Ishikawa (cell line): ENCODE results near the gene PKN1.

Experiments used
- CEBPB ChIP-seq: IDR thresholded peaks from 2 replicates; pipeline ENCODE4 v1.6.1; 2012
- CREB1 ChIP-seq: IDR thresholded peaks from 2 replicates; pipeline ENCODE4 v1.6.1; 2012; ENCODE audit warnings: low read depth
- EGR1 ChIP-seq: IDR thresholded peaks from 2 replicates; pipeline ENCODE4 v1.6.1; 2012
- EP300 ChIP-seq: IDR thresholded peaks from 2 replicates; pipeline ENCODE4 v1.6.1; 2012; ENCODE audit warnings: borderline replicate concordance
- FOXM1 ChIP-seq: IDR thresholded peaks from 2 replicates; pipeline ENCODE4 v1.6.1; 2012; ENCODE audit warnings: low read depth, borderline replicate concordance
- NFIC ChIP-seq: IDR thresholded peaks from 2 replicates; pipeline ENCODE4 v1.6.1; 2012
- RAD21 ChIP-seq: IDR thresholded peaks from 2 replicates; pipeline ENCODE4 v1.6.1; 2012; ENCODE audit warnings: low read depth
- REST ChIP-seq: IDR thresholded peaks from 2 replicates; pipeline ENCODE4 v1.6.1; 2012; ENCODE audit warnings: low read depth, mild to moderate bottlenecking
- TAF1 ChIP-seq: IDR thresholded peaks from 2 replicates; pipeline ENCODE4 v1.6.1; 2012; ENCODE audit warnings: low read depth, mild to moderate bottlenecking
- TCF12 ChIP-seq: IDR thresholded peaks from 2 replicates; pipeline ENCODE4 v1.6.1; 2012; ENCODE audit warnings: low read depth
- TEAD4 ChIP-seq: IDR thresholded peaks from 2 replicates; pipeline ENCODE4 v1.6.1; 2012
- USF1 ChIP-seq: IDR thresholded peaks from 2 replicates; pipeline ENCODE4 v1.6.1; 2012
- YY1 ChIP-seq: IDR thresholded peaks from 2 replicates; pipeline ENCODE4 v1.6.1; 2012; ENCODE audit warnings: low read depth
- ZBTB7A ChIP-seq: IDR thresholded peaks from 2 replicates; pipeline ENCODE4 v1.6.1; 2012; ENCODE audit warnings: low read depth
- TF ChIP-seq, protein P1 (sequence below): IDR thresholded peaks from 2 replicates; pipeline ENCODE4 v1.6.1; 2012

PKN1 gene

DNA sequence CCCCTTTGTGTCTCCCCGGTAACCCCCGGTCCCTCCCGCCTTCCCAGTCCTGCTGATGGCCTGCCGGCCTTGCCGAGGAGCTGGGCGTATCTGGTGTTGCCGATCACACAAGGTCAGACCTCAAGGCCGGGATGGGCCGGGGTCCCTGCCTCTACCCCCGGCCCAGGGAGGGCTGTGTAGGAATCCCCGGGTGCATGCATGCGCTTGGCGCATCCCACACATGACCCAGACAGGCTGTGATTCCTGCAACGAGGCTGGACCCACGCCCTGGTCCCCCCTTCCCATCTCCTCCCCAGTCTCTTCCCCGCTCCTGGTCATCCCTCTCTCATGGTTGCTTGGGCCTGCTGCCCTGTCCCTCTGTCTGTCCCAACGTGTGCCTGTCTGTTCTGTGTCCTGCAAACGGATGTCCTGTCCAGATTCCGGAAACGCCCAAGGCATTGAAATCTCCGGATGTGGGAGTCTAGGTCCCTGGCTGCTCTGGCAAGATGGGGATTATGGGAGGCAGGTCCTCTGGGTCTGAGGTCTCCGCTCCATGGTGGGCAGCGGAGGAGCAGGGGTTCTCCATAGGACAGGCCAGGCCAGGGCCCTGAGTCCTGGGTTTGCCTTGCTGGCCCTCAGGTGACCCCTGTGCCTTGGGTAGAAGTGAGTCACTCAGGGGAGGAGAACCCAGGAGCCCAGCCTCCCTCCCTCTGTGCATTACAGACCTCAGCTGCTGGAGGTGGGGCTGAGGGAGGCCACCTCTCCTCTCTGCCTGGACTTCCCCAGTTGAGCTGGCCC is 1.6 kb downstream of the PKN1 start:
- no peak for TF ChIP-seq EGR1
- TF ChIP-seq USF1, result no peak
- no peak for TF ChIP-seq RAD21
- no peak for TF ChIP-seq CREB1
- TF ChIP-seq TCF12, result no peak
- no peak for TF ChIP-seq NFIC
- TF ChIP-seq TEAD4, result no peak
- TF ChIP-seq ZBTB7A, result no peak
- TF ChIP-seq CEBPB, result no peak
- TF ChIP-seq EP300, result no peak
- TF ChIP-seq REST, result no peak
- no peak for TF ChIP-seq YY1
- no peak for TF ChIP-seq FOXM1
- no peak for TF ChIP-seq TAF1

GRCh38 chr19:14435320-14436050 is 2.4 kb downstream of the PKN1 start:
- TF ChIP-seq EGR1 (no peak), CREB1 (no peak), USF1 (no peak), REST (no peak), NFIC (no peak), TCF12 (no peak), RAD21 (no peak)
- TF ChIP-seq, protein P1, sequence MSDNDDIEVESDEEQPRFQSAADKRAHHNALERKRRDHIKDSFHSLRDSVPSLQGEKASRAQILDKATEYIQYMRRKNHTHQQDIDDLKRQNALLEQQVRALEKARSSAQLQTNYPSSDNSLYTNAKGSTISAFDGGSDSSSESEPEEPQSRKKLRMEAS, result no peak

- TF ChIP-seq FOXM1, result no peak
- TF ChIP-seq EGR1, result no peak
- no peak for TF ChIP-seq TEAD4
- no peak for TF ChIP-seq USF1
These were observed 4.6 kb downstream of the PKN1 start for GRCh38 chr19:14437578-14438140.

DNA sequence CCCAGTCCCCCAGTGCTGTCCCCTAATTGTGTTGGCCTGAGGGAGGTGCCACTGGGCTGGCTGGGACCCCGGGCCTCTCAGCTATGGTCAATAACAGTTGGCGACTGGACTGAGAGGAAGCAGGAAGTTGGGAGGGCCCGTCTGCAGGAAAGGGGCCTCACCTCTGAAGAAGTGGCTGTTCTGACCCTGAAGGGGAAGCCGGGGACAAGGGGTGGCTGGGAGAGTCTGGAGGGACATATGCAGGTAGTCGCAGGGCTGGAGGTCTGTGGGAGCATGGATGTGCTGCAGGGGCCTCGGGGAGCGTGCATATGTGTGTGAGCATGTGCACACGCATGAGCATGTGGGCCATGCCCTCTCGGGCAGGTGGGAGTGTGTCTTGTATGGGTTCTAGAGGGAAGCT is 5.9 kb downstream of the PKN1 start:
- no peak for TF ChIP-seq TEAD4

- TF ChIP-seq TAF1 (no peak), CREB1 (no peak), FOXM1 (no peak), EP300 (no peak), ZBTB7A (no peak)
- TF ChIP-seq, protein P1, result no peak
These were observed 6.9 kb downstream of the PKN1 start for GRCh38 chr19:14440049-14440448.
